Keratinocyte (primary cell): ENCODE measurements around the gene DLX1.

Experiments used
- CTCF ChIP-seq, 3 experiments: IDR thresholded peaks in 1 of 3; conservative IDR thresholded peaks in 1 of 3; optimal IDR thresholded peaks in 1 of 3; 2 replicates in 2 of 3; 3 replicates in 1 of 3; pipeline versions ENCODE3 to v1.5.1; 2011; ENCODE audit warnings: low read length in 3 of 3, mild to moderate bottlenecking in 3 of 3, moderate library complexity in 2 of 3, control low read depth in 1 of 3, inconsistent platforms in 1 of 3; ENCODE audit not compliant: insufficient read depth in 2 of 3; ENCODE audit errors: extremely low read depth in 1 of 3
- EZH2 ChIP-seq: IDR thresholded peaks from one replicate; pipeline ENCODE4 v1.6.1; 2012; ENCODE audit warnings: inconsistent platforms, mild to moderate bottlenecking, low read length, moderate library complexity

GRCh38 chr2:172089633-172090032 is 4.3 kb downstream of the DLX1 start:
- TF ChIP-seq CTCF (optimal IDR thresholded peaks at IDR 0.05 in 1 of 3, IDR thresholded peaks at IDR 0.05 in 1 of 3, conservative IDR thresholded peaks at IDR 0.05 in 1 of 3; ENCODE audit: extremely low read depth in 1 of 3, insufficient read depth in 2 of 3, low read length in 3 of 3) (no peak), EZH2 (no peak)
